K562 (cell line): ENCODE results near the gene EIF4EBP2. TPM values are rescaled to one million over a fixed set of nuclear protein-coding genes. Genes with fewer than 3 reads are reported as not detected.

Experiments used
- ATAC-seq: fragments of 200-7000 bp; cut with Tn5 transposase; 3 replicates; pipeline ENCODE4 v1.9.1; 2020; ENCODE audit warnings: moderate library complexity
- BruUV-seq: library from RNA; stranded (reverse); fragments of 400-500 nt; replicated peaks from 2 replicates; lab custom pipeline; 2021; lab: Mats Ljungman, UMichigan
- CTCF ChIA-PET: fragments of 300-600 bp; formaldehyde crosslinking; extraction: SDS; loops from one replicate; lab custom pipeline; 2021; ENCODE audit warnings: low intra/inter-chr PET ratio; lab: Yijun Ruan, JAX
- POLR2A ChIA-PET: fragments of 300-600, 350-650 bp; sonication (Branson Sonifier 250); formaldehyde crosslinking; extraction: SDS; loops from one replicate; lab custom pipeline; 2021; ENCODE audit warnings: antibody characterized with exemption, inconsistent platforms; lab: Yijun Ruan, JAX
- DNase-seq, 4 experiments: peaks; one replicate each; pipeline versions ENCODE4 v3.0.0 to v3.0.0-alpha.2; 2011 to 2018; ENCODE audit warnings: low spot score in 3 of 4, mixed read lengths in 3 of 4; ENCODE audit errors: extremely low read depth in 1 of 4
- FAIRE-seq: peaks from 2 replicates; lab custom pipeline; 2011; peaks lifted over from hg19 to GRCh38; lab: Jason Lieb, UNC
- H2AFZ ChIP-seq: 2 replicates; pipeline ENCODE4 v1.6.0; 2011; ENCODE audit warnings: low read depth, low read length, control low read depth, inconsistent platforms
- H3K27ac ChIP-seq: fragments of 200-600 bp; 3 replicates; pipeline ENCODE4 v1.8.0; 2011; ENCODE audit warnings: low read depth, mild to moderate bottlenecking, control low read depth, inconsistent platforms, low read length, moderate library complexity, mixed read lengths; ENCODE audit errors: extremely low read depth
- H3K27me3 ChIP-seq, 2 experiments: fragments of 300-600 bp in 1 of 2; 2 replicates in 1 of 2; 3 replicates in 1 of 2; pipeline versions ENCODE4 v1.6.0 to v1.8.0; 2011; ENCODE audit warnings: inconsistent platforms in 2 of 2, low read length in 2 of 2, mild to moderate bottlenecking in 1 of 2, mixed read lengths in 1 of 2, moderate library complexity in 1 of 2; ENCODE audit not compliant: control insufficient read depth in 2 of 2, insufficient read depth in 2 of 2
- H3K36me3 ChIP-seq: fragments of 300-600 bp; 3 replicates; pipeline ENCODE4 v1.8.0; 2011; ENCODE audit warnings: mild to moderate bottlenecking, low read length, inconsistent platforms; ENCODE audit not compliant: control insufficient read depth, insufficient read depth
- H3K4me1 ChIP-seq, 2 experiments: fragments of 200-600 bp in 1 of 2; replicated peaks in 1 of 2; 2 replicates in 1 of 2; 3 replicates in 1 of 2; pipeline versions ENCODE4 v1.5.1 to v1.8.0; 2011; ENCODE audit warnings: inconsistent platforms in 2 of 2, low read length in 2 of 2, mild to moderate bottlenecking in 1 of 2, mixed read lengths in 1 of 2, moderate library complexity in 1 of 2; ENCODE audit not compliant: control insufficient read depth in 2 of 2, insufficient read depth in 2 of 2
- H3K4me2 ChIP-seq: 2 replicates; pipeline ENCODE4 v1.6.1; 2011; ENCODE audit warnings: low read length, control low read depth, inconsistent platforms, mixed read lengths; ENCODE audit not compliant: insufficient read depth
- H3K4me3 ChIP-seq: fragments of 200-600 bp; sonication (generic), shearing (Covaris generic); 2 replicates; pipeline ENCODE4 v1.5.1; 2016; ENCODE audit warnings: control low read depth, inconsistent platforms
- H3K79me2 ChIP-seq: fragments of 200-600 bp; 3 replicates; pipeline ENCODE4 v1.8.0; 2011; ENCODE audit warnings: low read length, inconsistent platforms; ENCODE audit not compliant: control insufficient read depth, insufficient read depth
- H3K9ac ChIP-seq, 2 experiments: 2 replicates each; pipeline versions ENCODE4 v1.6.0 to v1.6.1; 2011; ENCODE audit warnings: low read depth in 2 of 2, low read length in 2 of 2, control low read depth in 1 of 2, inconsistent platforms in 1 of 2, mild to moderate bottlenecking in 1 of 2, mixed read lengths in 1 of 2; ENCODE audit not compliant: insufficient read depth in 1 of 2
- H3K9me1 ChIP-seq: one replicate; pipeline ENCODE4 v1.6.0; 2011; ENCODE audit warnings: inconsistent platforms, mild to moderate bottlenecking, low read length, moderate library complexity; ENCODE audit not compliant: control insufficient read depth, insufficient read depth
- H3K9me3 ChIP-seq: replicated peaks from 2 replicates; pipeline ENCODE4 v1.5.1; 2011; ENCODE audit warnings: low read depth, low read length, inconsistent platforms; ENCODE audit not compliant: control insufficient read depth, insufficient read depth
- H4K20me1 ChIP-seq: replicated peaks from 2 replicates; pipeline ENCODE4 v1.6.1; 2011; ENCODE audit warnings: low read length, inconsistent platforms, mixed read lengths; ENCODE audit not compliant: control insufficient read depth, insufficient read depth
- EZH2 ChIP-seq: IDR thresholded peaks from 2 replicates; pipeline ENCODE4 v1.6.1; 2012; ENCODE audit warnings: low read depth, mild to moderate bottlenecking, inconsistent platforms, low read length, borderline replicate concordance
- NFRKB ChIP-seq: fragments of 450-650 bp; IDR thresholded peaks from 2 replicates; pipeline ENCODE4 v1.6.1; 2016; ENCODE audit warnings: low read depth
- RHOXF2B ChIP-seq: fragments of 250-450 bp; sonication (Bioruptor Pico); conservative IDR thresholded peaks from 2 replicates; pipeline ENCODE4 v1.5.1; 2021
- SPI1 ChIP-seq: IDR thresholded peaks from 2 replicates; pipeline ENCODE4 v1.6.1; 2011; ENCODE audit warnings: low read depth, low read length, control low read depth, borderline replicate concordance
- TGIF2 ChIP-seq: sonication (generic); formaldehyde crosslinking; IDR thresholded peaks from 2 replicates; pipeline ENCODE4 v1.8.1; 2022; ENCODE audit warnings: mild to moderate bottlenecking, missing genetic modification reagents, moderate library complexity
- ZBTB33 ChIP-seq: sonication (generic); formaldehyde crosslinking; IDR thresholded peaks from 2 replicates; pipeline ENCODE4 v1.8.1; 2023; ENCODE audit warnings: mild to moderate bottlenecking, missing genetic modification reagents
- ZNF445 ChIP-seq: fragments of 250-450 bp; sonication (Bioruptor Pico); IDR thresholded peaks from 2 replicates; pipeline ENCODE4 v1.4.0; 2020; ENCODE audit warnings: low read depth, mild to moderate bottlenecking, moderate library complexity
- WGBS: fragments of 100-300 bp; shearing (Covaris generic); methylation state at CpG from one replicate; pipeline ENCODE4 v1.1.6; 2016; ENCODE audit warnings: low coverage, mixed read lengths; ENCODE audit not compliant: insufficient coverage; ENCODE audit errors: missing lambda C conversion rate; 5-methylcytosine and 5-hydroxymethylcytosine counted together
- in situ Hi-C: fragments of 300-500 bp; cut with MboI; formaldehyde crosslinking; loops from 4 replicates; pipeline ENCODE4 v1.15.0; 2018; ENCODE audit warnings: inconsistent platforms, mixed read lengths
- intact Hi-C: fragments of 100-400 bp; cut with micrococcal nuclease; formaldehyde crosslinking; loops from 2 replicates; pipeline ENCODE4 v1.14.2; 2022
- polyA plus RNA-seq, 8 experiments: library from polyadenylated mRNA; depleted of rRNA in 4 of 8; stranded (reverse) in 5 of 8; unstranded in 3 of 8; fragments of >200 nt; fragmentation: Nextera tagmentation in 2 of 8; fragmentation: Illumina TruSeq in 1 of 8; extraction: Ambion mirVana in 2 of 8; extraction: Trizol in 1 of 8; gene quantifications; 2 replicates each; pipeline versions ENCODE4 v1.2.1 to v1.2.3, GENCODE V29; 2011 to 2014; ENCODE audit warnings: inconsistent platforms in 1 of 8, missing spikeins in 1 of 8
- total RNA-seq, 7 experiments: library from RNA; depleted of rRNA in 6 of 7; stranded (reverse); fragments of >200 nt in 6 of 7; fragmentation: Illumina TruSeq in 2 of 7; extraction: Trizol in 2 of 7; gene quantifications; 2 replicates each; pipeline versions ENCODE4 v1.2.1 to v1.2.3, GENCODE V29; 2011 to 2021; ENCODE audit warnings: low replicate concordance in 1 of 7
- TF ChIP-seq, protein P1 (sequence below): fragments of 450-650 bp; conservative IDR thresholded peaks from 2 replicates; pipeline ENCODE4 v1.6.1; 2016; ENCODE audit warnings: missing genetic modification characterization, low read depth, mild to moderate bottlenecking, missing compliant biosample characterization, moderate library complexity

The EIF4EBP2 gene
- total and polyA plus RNA-seq, 9 of the 15 experiments (the other 6 are each of a cell fraction or from before 2014, with no cell fraction given) = 16.1 to 67.5 (median 38.3) TPM

DNA sequence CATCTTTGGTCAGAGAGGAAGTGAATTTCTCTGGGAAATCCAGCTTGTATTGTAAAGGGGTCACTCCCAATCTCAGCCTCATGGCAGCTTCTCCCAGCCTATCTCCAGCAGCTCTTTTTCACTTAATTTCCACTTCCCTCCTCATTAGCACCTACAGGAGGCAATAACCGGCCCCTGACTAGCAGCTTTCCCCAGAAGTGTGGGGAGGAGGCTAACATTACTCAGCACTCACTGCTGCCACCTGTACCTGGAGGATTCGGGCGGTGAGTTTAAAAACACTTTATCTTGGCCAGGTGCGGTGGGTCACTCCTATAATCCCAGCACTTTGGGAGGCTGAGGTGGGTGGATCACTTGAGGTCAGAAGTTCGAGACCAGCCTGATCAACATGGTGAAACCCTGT lies 33.8 kb downstream of the EIF4EBP2 start:
- Histone ChIP-seq H3K79me2 (no peaks in the 10 kb centered on the region), H2AFZ (no peak overlapping the region), H3K27me3 (peaks cover 53 to 68% of the 10 kb centered on the region in 2 experiments), H4K20me1 (no peaks in the 10 kb centered on the region), H3K9ac (no peak overlapping the region), H3K9me1 (no peaks in the 10 kb centered on the region)
- DNase-seq (no peak), FAIRE-seq (no peak)
- 1% methylated on average over 5 of the region's 5 CpGs for WGBS
- TF ChIP-seq ZNF445 (no peak), SPI1 (0 out of 2 replicates have a peak, but pooled peaks have one; percentile 15)
- TF ChIP-seq, all 486 proteins: peak for 1
- H3K36me3 ChIP-seq = no peaks in the 10 kb centered on the region
- H3K4me3 ChIP-seq = no peak overlapping the region
- no peak overlapping the region for H3K4me2 ChIP-seq
- intact Hi-C loops = no loop called here
- in situ Hi-C loops = no loop called here
- BruUV-seq = no TSS peak
- ATAC-seq = no peak
- no peak overlapping the region for H3K27ac ChIP-seq
- peaks cover 0 to 19% of the 10 kb centered on the region in 2 experiments; a peak in 3 of 5 replicates for H3K4me1 ChIP-seq
- H3K9me3 ChIP-seq = no peaks in the 10 kb centered on the region
- CTCF ChIA-PET = no interaction called here
- POLR2A ChIA-PET = interaction anchor here (0.7 to 2.3 kb wide), 2 partner anchors 33 to 1664 kb away, joined by 4 to 6 read pairs; partner anchors contain the start of gene EIF4EBP2

DNA sequence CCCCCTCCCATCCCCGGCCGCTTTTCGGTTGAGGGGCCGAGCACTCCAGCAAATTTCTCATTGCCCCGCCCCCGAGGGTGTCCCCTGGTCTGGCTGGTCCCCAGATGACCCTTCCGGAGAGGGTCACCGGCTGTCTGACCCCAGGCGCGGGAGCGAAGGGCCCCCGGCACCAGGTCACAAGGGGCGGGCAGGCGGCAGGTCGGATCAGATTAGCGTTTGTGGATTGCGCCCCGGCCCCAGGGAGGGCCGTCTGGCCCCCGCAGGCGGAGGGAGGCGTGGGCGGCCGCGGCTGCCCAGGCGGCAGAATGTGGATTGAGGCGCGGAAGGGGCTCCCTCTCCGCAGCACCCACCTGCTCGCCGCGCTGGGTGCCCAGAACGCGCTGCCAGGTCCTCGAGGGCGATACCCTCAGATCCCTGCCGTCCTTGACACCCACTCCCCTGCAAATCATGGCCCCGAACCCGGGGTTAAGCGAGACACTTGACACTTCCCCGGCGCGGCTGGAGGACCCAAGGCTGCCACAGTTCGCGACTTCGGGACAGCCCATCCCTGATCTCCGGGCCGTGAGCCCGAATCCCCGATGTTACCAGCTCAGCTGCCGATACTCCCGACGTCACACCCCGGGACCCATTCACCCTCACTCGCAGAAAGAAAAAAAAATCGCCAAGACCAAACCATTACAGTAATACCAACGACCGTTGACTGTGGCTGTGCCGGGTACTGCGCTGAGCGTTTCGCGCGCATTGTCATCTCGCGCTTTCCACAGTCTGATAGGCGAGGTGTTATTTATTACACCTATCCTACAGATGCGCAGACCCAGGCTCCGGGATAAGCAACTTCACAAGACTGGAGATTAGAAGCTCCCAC lies 36.6 kb downstream of the EIF4EBP2 start:
- POLR2A ChIA-PET = no interaction called here
- BruUV-seq = no TSS peak
- no peak overlapping the region for H3K27ac ChIP-seq
- intact Hi-C loops (no loop called here), in situ Hi-C loops (no loop called here)
- WGBS = 19% methylated on average over 51 of the region's 69 CpGs
- H3K9me1 ChIP-seq = no peaks in the 10 kb centered on the region
- no peak overlapping the region for H3K9ac ChIP-seq
- no peaks in the 10 kb centered on the region for H3K36me3 ChIP-seq
- no peak overlapping the region for H3K4me3 ChIP-seq
- H3K79me2 ChIP-seq = no peaks in the 10 kb centered on the region
- no peak; the same call in 2 of the 3 replicates for ATAC-seq
- DNase-seq = peak in 2 of 4 experiments; percentile 43 to 48
- no peak for FAIRE-seq
- H3K4me1 ChIP-seq = peaks cover 0 to 19% of the 10 kb centered on the region in 2 experiments; a peak in 3 of 5 replicates
- H3K4me2 ChIP-seq = no peak overlapping the region
- H2AFZ ChIP-seq = no peak overlapping the region
- no peaks in the 10 kb centered on the region for H3K9me3 ChIP-seq
- 0 out of 2 replicates have a peak, but pooled peaks cover 4% of the 10 kb centered on the region for H4K20me1 ChIP-seq
- peaks cover 64 to 80% of the 10 kb centered on the region in 2 experiments for H3K27me3 ChIP-seq
- CTCF ChIA-PET = no interaction called here
- TF ChIP-seq ZBTB33 (CRISPR knock-in tag) (0 out of 2 replicates have a peak, but pooled peaks have one; percentile 46), RHOXF2B (CRISPR knock-in tag) (no peak), NFRKB (no peak), EZH2 (0 out of 2 replicates have a peak, but pooled peaks have one; percentile 84), TGIF2 (CRISPR knock-in tag) (no peak)
- TF ChIP-seq, protein P1, sequence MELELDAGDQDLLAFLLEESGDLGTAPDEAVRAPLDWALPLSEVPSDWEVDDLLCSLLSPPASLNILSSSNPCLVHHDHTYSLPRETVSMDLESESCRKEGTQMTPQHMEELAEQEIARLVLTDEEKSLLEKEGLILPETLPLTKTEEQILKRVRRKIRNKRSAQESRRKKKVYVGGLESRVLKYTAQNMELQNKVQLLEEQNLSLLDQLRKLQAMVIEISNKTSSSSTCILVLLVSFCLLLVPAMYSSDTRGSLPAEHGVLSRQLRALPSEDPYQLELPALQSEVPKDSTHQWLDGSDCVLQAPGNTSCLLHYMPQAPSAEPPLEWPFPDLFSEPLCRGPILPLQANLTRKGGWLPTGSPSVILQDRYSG (tag) = no peak
